HCT116 (cell line): ENCODE measurements around the gene PLA2G2E. TPM values are rescaled to one million over a fixed set of nuclear protein-coding genes. Genes with fewer than 3 reads are reported as not detected.

Source experiments
- ATAC-seq: fragments of 200-7000 bp; cut with Tn5 transposase; 2 replicates; pipeline ENCODE4 v1.9.1; 2020; ENCODE audit warnings: mild to moderate bottlenecking, moderate library complexity
- BruUV-seq: library from RNA; stranded (reverse); fragments of 400-500 nt; replicated peaks from 2 replicates; lab custom pipeline; 2021; lab: Mats Ljungman, UMichigan
- CTCF ChIA-PET: fragments of 300-600 bp; sonication (Branson Sonifier 250); formaldehyde crosslinking; loops from one replicate; lab custom pipeline; 2021; ENCODE audit warnings: antibody characterized with exemption; lab: Charles Lee
- POLR2A ChIA-PET: fragments of 300-600, 350-600 bp; sonication (Branson Sonifier 250); formaldehyde crosslinking; loops from one replicate; lab custom pipeline; 2021; ENCODE audit warnings: antibody characterized with exemption; lab: Charles Lee
- RAD21 ChIA-PET, 2 experiments: fragments of 300-600 bp; sonication (Branson Sonifier 250); formaldehyde crosslinking; loops; one replicate each; lab custom pipeline; 2023; ENCODE audit warnings: low total read pairs in 2 of 2; ENCODE audit not compliant: uncharacterized antibody in 2 of 2, unreplicated experiment in 2 of 2, low non-redundant PET in 1 of 2; lab: Charles Lee
- DNase-seq: peaks from one replicate; pipeline ENCODE4 v3.0.0-alpha.2; 2010; ENCODE audit warnings: low read depth, low spot score
- H2AFZ ChIP-seq: fragments of 200-600 bp; shearing (Covaris generic), sonication (generic); 2 replicates; pipeline ENCODE4 v1.6.1; 2017; ENCODE audit warnings: low read depth, mixed run types, mixed read lengths, antibody characterized with exemption, low read length; ENCODE audit not compliant: poor library complexity, severe bottlenecking
- H3K27ac ChIP-seq: 2 replicates; pipeline ENCODE4 v1.5.1; 2012; ENCODE audit warnings: low read depth, low read length
- H3K27me3 ChIP-seq: fragments of 200-600 bp; sonication (generic); 2 replicates; pipeline ENCODE4 v1.6.1; 2016; ENCODE audit warnings: mixed run types, low read length, mixed read lengths; ENCODE audit not compliant: insufficient read depth
- H3K36me3 ChIP-seq, 2 experiments: fragments of 200-500 bp in 1 of 2; fragments of 200-600 bp in 1 of 2; sonication (Bioruptor generic) in 1 of 2; sonication (generic) in 1 of 2; 2 replicates each; pipeline versions ENCODE4 v1.5.1 to v1.6.1; 2014 to 2016; ENCODE audit warnings: low read length in 2 of 2, inconsistent platforms in 1 of 2, mixed read lengths in 1 of 2, mixed run types in 1 of 2; ENCODE audit not compliant: insufficient read depth in 2 of 2, control insufficient read depth in 1 of 2
- H3K4me1 ChIP-seq, 2 experiments: fragments of 200-600 bp in 1 of 2; sonication (generic) in 1 of 2; 2 replicates each; pipeline versions ENCODE4 v1.5.1 to v1.6.1; 2012 to 2017; ENCODE audit warnings: low read length in 2 of 2, inconsistent platforms in 1 of 2, mild to moderate bottlenecking in 1 of 2, mixed read lengths in 1 of 2, mixed run types in 1 of 2, moderate library complexity in 1 of 2; ENCODE audit not compliant: insufficient read depth in 2 of 2, control insufficient read depth in 1 of 2
- H3K4me2 ChIP-seq: fragments of 200-600 bp; sonication (generic); 2 replicates; pipeline ENCODE4 v1.6.1; 2017; ENCODE audit warnings: mixed run types, low read length, mixed read lengths
- H3K4me3 ChIP-seq, 2 experiments: fragments of 200-600 bp in 1 of 2; sonication (generic) in 1 of 2; replicated peaks in 1 of 2; 2 replicates each; pipeline ENCODE4 v1.5.1; 2011 to 2016; ENCODE audit warnings: low read length in 2 of 2, control low read depth in 1 of 2, low read depth in 1 of 2, mild to moderate bottlenecking in 1 of 2, mixed read lengths in 1 of 2, mixed run types in 1 of 2
- H3K79me2 ChIP-seq: fragments of 200-600 bp; sonication (generic); 2 replicates; pipeline ENCODE4 v1.6.1; 2017; ENCODE audit warnings: mild to moderate bottlenecking, mixed run types, low read length, moderate library complexity, mixed read lengths; ENCODE audit not compliant: insufficient read depth
- H3K9ac ChIP-seq: fragments of 200-600 bp; sonication (generic); 2 replicates; pipeline ENCODE4 v1.6.1; 2016; ENCODE audit warnings: low read length, mixed read lengths
- H3K9me2 ChIP-seq: fragments of 200-600 bp; sonication (generic), shearing (Covaris generic); 2 replicates; pipeline ENCODE4 v1.6.1; 2017; ENCODE audit warnings: mixed run types, mild to moderate bottlenecking, moderate library complexity; ENCODE audit not compliant: insufficient read depth
- H3K9me3 ChIP-seq, 2 experiments: fragments of 200-500 bp in 1 of 2; fragments of 200-600 bp in 1 of 2; sonication (Bioruptor generic) in 1 of 2; sonication (generic) in 1 of 2; 2 replicates each; pipeline ENCODE4 v1.6.1; 2014 to 2017; ENCODE audit warnings: low read length in 2 of 2, mixed read lengths in 2 of 2, inconsistent platforms in 1 of 2, low read depth in 1 of 2, mild to moderate bottlenecking in 1 of 2, mixed run types in 1 of 2, moderate library complexity in 1 of 2; ENCODE audit not compliant: control insufficient read depth in 1 of 2, insufficient read depth in 1 of 2
- H4K20me1 ChIP-seq: fragments of 200-600 bp; sonication (generic), shearing (Covaris generic); 2 replicates; pipeline ENCODE4 v1.6.1; 2017; ENCODE audit warnings: mixed run types, mild to moderate bottlenecking, moderate library complexity; ENCODE audit not compliant: insufficient read depth
- ELF1 ChIP-seq: IDR thresholded peaks from 2 replicates; pipeline ENCODE4 v1.6.1; 2012; ENCODE audit warnings: low read depth, borderline replicate concordance
- EZH2 ChIP-seq: fragments of 200-600 bp; sonication (generic); IDR thresholded peaks from 2 replicates; pipeline ENCODE4 v1.6.1; 2017; ENCODE audit warnings: antibody characterized with exemption, mixed run types
- JUND ChIP-seq: IDR thresholded peaks from 2 replicates; pipeline ENCODE4 v1.6.1; 2012
- POLR2AphosphoS5 ChIP-seq: IDR thresholded peaks from 2 replicates; pipeline ENCODE4 v1.6.1; 2011; ENCODE audit warnings: mild to moderate bottlenecking, low read depth, low read length, moderate library complexity
- TCF7L2 ChIP-seq: IDR thresholded peaks from 2 replicates; pipeline ENCODE4 v1.7.0; 2011; ENCODE audit warnings: borderline replicate concordance, inconsistent platforms; ENCODE audit not compliant: insufficient read depth, insufficient read length; ENCODE audit errors: extremely low read depth
- ZNF274 ChIP-seq: fragments of 200-500 bp; sonication (Bioruptor generic); IDR thresholded peaks from 2 replicates; pipeline ENCODE4 v1.6.1; 2014; ENCODE audit warnings: mild to moderate bottlenecking, low read depth, low read length, inconsistent platforms
- intact Hi-C: fragments of 100-400 bp; cut with micrococcal nuclease; formaldehyde crosslinking; loops from 2 replicates; pipeline ENCODE4 v1.10.0; 2022
- total RNA-seq: library from RNA; stranded (reverse); gene quantifications from one replicate; pipeline ENCODE4 v1.2.1, GENCODE V29; 2021; ENCODE audit not compliant: unreplicated experiment
- TF ChIP-seq, protein P1 (sequence below): IDR thresholded peaks from 2 replicates; pipeline ENCODE4 v1.6.1; 2012; ENCODE audit warnings: low read depth
- TF ChIP-seq, protein P2 (sequence below), 3 experiments: fragments of 200-600 bp in 1 of 3; sonication (generic) in 1 of 3; IDR thresholded peaks in 2 of 3; conservative IDR thresholded peaks in 1 of 3; 2 replicates each; pipeline ENCODE4 v1.5.1; 2012 to 2017; ENCODE audit warnings: low read depth in 2 of 3, low read length in 2 of 3, antibody characterized with exemption in 1 of 3, borderline replicate concordance in 1 of 3, control low read depth in 1 of 3, mild to moderate bottlenecking in 1 of 3, mixed read lengths in 1 of 3, mixed run types in 1 of 3, moderate library complexity in 1 of 3; ENCODE audit not compliant: insufficient read depth in 1 of 3
- TF ChIP-seq, protein P3 (sequence below): IDR thresholded peaks from 2 replicates; pipeline ENCODE4 v1.6.1; 2011; ENCODE audit warnings: mild to moderate bottlenecking, low read length, moderate library complexity; ENCODE audit not compliant: insufficient replicate concordance; ENCODE audit errors: extremely low read depth

Gene PLA2G2E
- total RNA-seq, 1 experiment from 2014 or later, result not detected

DNA sequence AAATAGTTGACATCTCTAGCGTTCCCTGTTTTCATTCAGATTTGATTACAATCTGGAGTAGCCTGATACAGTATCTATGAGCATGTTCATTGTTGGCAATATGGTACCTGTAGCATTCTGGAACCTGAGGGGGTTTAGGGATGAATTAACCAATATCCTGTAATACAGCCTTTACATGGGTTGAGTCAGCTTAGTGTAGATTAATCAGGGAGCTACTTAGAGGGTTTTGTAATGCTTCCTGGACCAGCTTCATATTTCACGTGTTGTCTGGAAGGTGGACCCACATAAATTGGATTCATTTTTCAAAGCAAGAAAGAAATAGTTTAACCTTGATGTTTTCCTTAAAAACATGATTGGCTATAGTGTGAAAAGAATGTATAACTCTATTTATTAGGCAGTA lies 37.6 kb downstream of the PLA2G2E start:
- peaks cover 4% of the 10 kb centered on the region; the same call in 1 of the 2 replicates for H4K20me1 ChIP-seq
- no peak overlapping the region for H3K9ac ChIP-seq
- RAD21 ChIA-PET, result no interaction called here
- intact Hi-C loops, result no loop called here
- H3K4me1 ChIP-seq, result peaks cover 9 to 18% of the 10 kb centered on the region in 2 experiments; a peak in 3 of 4 replicates
- CTCF ChIA-PET, result interaction anchor here (0.6 kb wide), 1 partner anchor 193 kb away, joined by 3 read pairs; no protein-coding TSS in a partner anchor
- no TSS peak for BruUV-seq
- TF ChIP-seq, protein P1, sequence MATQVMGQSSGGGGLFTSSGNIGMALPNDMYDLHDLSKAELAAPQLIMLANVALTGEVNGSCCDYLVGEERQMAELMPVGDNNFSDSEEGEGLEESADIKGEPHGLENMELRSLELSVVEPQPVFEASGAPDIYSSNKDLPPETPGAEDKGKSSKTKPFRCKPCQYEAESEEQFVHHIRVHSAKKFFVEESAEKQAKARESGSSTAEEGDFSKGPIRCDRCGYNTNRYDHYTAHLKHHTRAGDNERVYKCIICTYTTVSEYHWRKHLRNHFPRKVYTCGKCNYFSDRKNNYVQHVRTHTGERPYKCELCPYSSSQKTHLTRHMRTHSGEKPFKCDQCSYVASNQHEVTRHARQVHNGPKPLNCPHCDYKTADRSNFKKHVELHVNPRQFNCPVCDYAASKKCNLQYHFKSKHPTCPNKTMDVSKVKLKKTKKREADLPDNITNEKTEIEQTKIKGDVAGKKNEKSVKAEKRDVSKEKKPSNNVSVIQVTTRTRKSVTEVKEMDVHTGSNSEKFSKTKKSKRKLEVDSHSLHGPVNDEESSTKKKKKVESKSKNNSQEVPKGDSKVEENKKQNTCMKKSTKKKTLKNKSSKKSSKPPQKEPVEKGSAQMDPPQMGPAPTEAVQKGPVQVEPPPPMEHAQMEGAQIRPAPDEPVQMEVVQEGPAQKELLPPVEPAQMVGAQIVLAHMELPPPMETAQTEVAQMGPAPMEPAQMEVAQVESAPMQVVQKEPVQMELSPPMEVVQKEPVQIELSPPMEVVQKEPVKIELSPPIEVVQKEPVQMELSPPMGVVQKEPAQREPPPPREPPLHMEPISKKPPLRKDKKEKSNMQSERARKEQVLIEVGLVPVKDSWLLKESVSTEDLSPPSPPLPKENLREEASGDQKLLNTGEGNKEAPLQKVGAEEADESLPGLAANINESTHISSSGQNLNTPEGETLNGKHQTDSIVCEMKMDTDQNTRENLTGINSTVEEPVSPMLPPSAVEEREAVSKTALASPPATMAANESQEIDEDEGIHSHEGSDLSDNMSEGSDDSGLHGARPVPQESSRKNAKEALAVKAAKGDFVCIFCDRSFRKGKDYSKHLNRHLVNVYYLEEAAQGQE, result no peak
- TF ChIP-seq JUND (no peak), ELF1 (no peak), ZNF274 (no peak), EZH2 (no peak), POLR2AphosphoS5 (no peak), TCF7L2 (no peak)
- TF ChIP-seq, protein P2, sequence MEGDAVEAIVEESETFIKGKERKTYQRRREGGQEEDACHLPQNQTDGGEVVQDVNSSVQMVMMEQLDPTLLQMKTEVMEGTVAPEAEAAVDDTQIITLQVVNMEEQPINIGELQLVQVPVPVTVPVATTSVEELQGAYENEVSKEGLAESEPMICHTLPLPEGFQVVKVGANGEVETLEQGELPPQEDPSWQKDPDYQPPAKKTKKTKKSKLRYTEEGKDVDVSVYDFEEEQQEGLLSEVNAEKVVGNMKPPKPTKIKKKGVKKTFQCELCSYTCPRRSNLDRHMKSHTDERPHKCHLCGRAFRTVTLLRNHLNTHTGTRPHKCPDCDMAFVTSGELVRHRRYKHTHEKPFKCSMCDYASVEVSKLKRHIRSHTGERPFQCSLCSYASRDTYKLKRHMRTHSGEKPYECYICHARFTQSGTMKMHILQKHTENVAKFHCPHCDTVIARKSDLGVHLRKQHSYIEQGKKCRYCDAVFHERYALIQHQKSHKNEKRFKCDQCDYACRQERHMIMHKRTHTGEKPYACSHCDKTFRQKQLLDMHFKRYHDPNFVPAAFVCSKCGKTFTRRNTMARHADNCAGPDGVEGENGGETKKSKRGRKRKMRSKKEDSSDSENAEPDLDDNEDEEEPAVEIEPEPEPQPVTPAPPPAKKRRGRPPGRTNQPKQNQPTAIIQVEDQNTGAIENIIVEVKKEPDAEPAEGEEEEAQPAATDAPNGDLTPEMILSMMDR (IDR thresholded peaks at IDR 0.05 in 2 of 3, conservative IDR thresholded peaks at IDR 0.05 in 1 of 3; ENCODE audit: borderline replicate concordance in 1 of 3, insufficient read depth in 1 of 3, low read depth in 2 of 3, low read length in 2 of 3), result no peak
- TF ChIP-seq, protein P3, sequence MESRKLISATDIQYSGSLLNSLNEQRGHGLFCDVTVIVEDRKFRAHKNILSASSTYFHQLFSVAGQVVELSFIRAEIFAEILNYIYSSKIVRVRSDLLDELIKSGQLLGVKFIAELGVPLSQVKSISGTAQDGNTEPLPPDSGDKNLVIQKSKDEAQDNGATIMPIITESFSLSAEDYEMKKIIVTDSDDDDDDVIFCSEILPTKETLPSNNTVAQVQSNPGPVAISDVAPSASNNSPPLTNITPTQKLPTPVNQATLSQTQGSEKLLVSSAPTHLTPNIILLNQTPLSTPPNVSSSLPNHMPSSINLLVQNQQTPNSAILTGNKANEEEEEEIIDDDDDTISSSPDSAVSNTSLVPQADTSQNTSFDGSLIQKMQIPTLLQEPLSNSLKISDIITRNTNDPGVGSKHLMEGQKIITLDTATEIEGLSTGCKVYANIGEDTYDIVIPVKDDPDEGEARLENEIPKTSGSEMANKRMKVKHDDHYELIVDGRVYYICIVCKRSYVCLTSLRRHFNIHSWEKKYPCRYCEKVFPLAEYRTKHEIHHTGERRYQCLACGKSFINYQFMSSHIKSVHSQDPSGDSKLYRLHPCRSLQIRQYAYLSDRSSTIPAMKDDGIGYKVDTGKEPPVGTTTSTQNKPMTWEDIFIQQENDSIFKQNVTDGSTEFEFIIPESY, result no peak
- TF ChIP-seq, all 23 proteins: peak for 0
- peaks cover 3 to 19% of the 10 kb centered on the region in 2 experiments; a peak in 3 of 4 replicates for H3K36me3 ChIP-seq
- H3K9me2 ChIP-seq, result no peaks in the 10 kb centered on the region
- no peak overlapping the region for H2AFZ ChIP-seq
- peaks cover 85% of the 10 kb centered on the region for H3K79me2 ChIP-seq
- no peak for DNase-seq
- H3K4me3 ChIP-seq, result no peak overlapping the region
- POLR2A ChIA-PET, result no interaction called here
- H3K9me3 ChIP-seq, result no peaks in the 10 kb centered on the region
- no peaks in the 10 kb centered on the region for H3K27me3 ChIP-seq
- H3K27ac ChIP-seq, result no peak overlapping the region
- no peak overlapping the region for H3K4me2 ChIP-seq
- no peak for ATAC-seq
